SU-DHL-6 (cell line): ENCODE data around the gene ITGB5.

Source experiments
- H2AFZ ChIP-seq: fragments of 200-600 bp; sonication (generic); 2 replicates; pipeline ENCODE4 v1.6.1; 2014; ENCODE audit warnings: low read depth, mild to moderate bottlenecking, moderate library complexity, mixed read lengths, antibody characterized with exemption, low read length; ENCODE audit not compliant: severe bottlenecking
- H3F3A ChIP-seq: fragments of 200-600 bp; shearing (Covaris generic); 2 replicates; pipeline ENCODE4 v1.6.0; 2016; ENCODE audit warnings: antibody characterized with exemption, mild to moderate bottlenecking; ENCODE audit not compliant: insufficient read depth
- H3K27ac ChIP-seq: fragments of 200-600 bp; sonication (generic); 2 replicates; pipeline ENCODE4 v1.5.1; 2016; ENCODE audit warnings: low read depth, mild to moderate bottlenecking, low read length, moderate library complexity, mixed read lengths
- H3K27me3 ChIP-seq: fragments of 200-600 bp; sonication (generic), shearing (Covaris generic); 2 replicates; pipeline ENCODE4 v1.6.0; 2014; ENCODE audit warnings: mild to moderate bottlenecking, low read length
- H3K36me3 ChIP-seq: fragments of 200-600 bp; sonication (generic); 2 replicates; pipeline ENCODE4 v1.6.1; 2014; ENCODE audit warnings: mild to moderate bottlenecking, low read length, mixed read lengths
- H3K4me2 ChIP-seq: fragments of 300-600, 200-600 bp; shearing (Covaris generic), sonication (generic); 2 replicates; pipeline ENCODE4 v1.6.0; 2014; ENCODE audit warnings: low read length, low read depth, mild to moderate bottlenecking; ENCODE audit not compliant: poor library complexity, severe bottlenecking
- H3K4me3 ChIP-seq: fragments of 200-600 bp; sonication (generic); 2 replicates; pipeline ENCODE4 v1.5.1; 2014; ENCODE audit warnings: antibody characterized with exemption, low read length, mild to moderate bottlenecking, mixed read lengths; ENCODE audit not compliant: insufficient read depth, poor library complexity, severe bottlenecking
- H3K79me2 ChIP-seq: fragments of 200-600 bp; sonication (generic); 2 replicates; pipeline ENCODE4 v1.6.1; 2014; ENCODE audit warnings: mild to moderate bottlenecking, low read length, moderate library complexity; ENCODE audit not compliant: insufficient read depth
- H3K9ac ChIP-seq: fragments of 200-600 bp; sonication (generic); 2 replicates; pipeline ENCODE4 v1.7.0; 2014; ENCODE audit warnings: mild to moderate bottlenecking, low read length
- H3K9me2 ChIP-seq: fragments of 200-600 bp; sonication (generic); replicated peaks from 2 replicates; pipeline ENCODE4 v1.6.1; 2014; ENCODE audit warnings: low read length; ENCODE audit not compliant: insufficient read depth
- H3K9me3 ChIP-seq: fragments of 200-600 bp; sonication (generic); 2 replicates; pipeline ENCODE4 v1.6.1; 2014; ENCODE audit warnings: low read length, mixed read lengths; ENCODE audit not compliant: insufficient read depth
- H4K20me1 ChIP-seq: fragments of 200-600 bp; sonication (generic); 2 replicates; pipeline ENCODE4 v1.6.1; 2014; ENCODE audit warnings: low read depth, mild to moderate bottlenecking, antibody characterized with exemption, low read length, moderate library complexity, mixed read lengths
- CTCF ChIP-seq: fragments of 200-600 bp; sonication (generic); IDR thresholded peaks from one replicate; pipeline ENCODE4 v1.5.1; 2017; ENCODE audit warnings: antibody characterized with exemption, mild to moderate bottlenecking, low read length, moderate library complexity; ENCODE audit not compliant: insufficient read depth, poor library complexity, severe bottlenecking
- EZH2phosphoT487 ChIP-seq: fragments of 200-600 bp; sonication (generic), shearing (Covaris generic); conservative IDR thresholded peaks from 2 replicates; pipeline ENCODE4 v1.6.1; 2018; ENCODE audit warnings: mild to moderate bottlenecking, antibody characterized with exemption, low read length, moderate library complexity, mixed read lengths

ITGB5 gene

DNA sequence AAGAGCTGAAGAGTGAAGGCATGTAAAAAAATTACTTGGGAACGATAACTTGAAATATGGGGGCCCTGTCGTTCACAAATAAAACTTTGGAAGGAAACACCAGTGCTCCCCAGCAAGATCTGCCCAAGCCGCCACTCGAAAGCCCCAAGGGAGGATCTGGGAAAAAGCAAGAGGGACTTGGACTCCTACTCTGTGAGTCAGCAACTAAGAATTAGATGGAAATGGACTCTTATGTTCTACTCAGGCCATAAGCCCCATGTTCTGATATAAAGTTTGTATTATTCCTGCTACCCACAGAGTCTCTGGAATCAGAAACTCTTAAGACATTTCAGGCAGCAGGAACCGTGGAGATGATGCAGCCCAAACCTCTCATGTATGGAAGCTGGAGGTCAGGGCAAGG, 75.7 kb downstream of the ITGB5 start:
- Histone ChIP-seq H2AFZ (no peak overlapping the region), H3K27me3 (no peaks in the 10 kb centered on the region), H3K36me3 (no peaks in the 10 kb centered on the region), H3K27ac (no peak overlapping the region), H3K9me2 (no peaks in the 10 kb centered on the region), H3K9ac (no peak overlapping the region), H3K79me2 (no peaks in the 10 kb centered on the region), H3K9me3 (no peaks in the 10 kb centered on the region), H3F3A (no peaks in the 10 kb centered on the region), H3K4me3 (no peak overlapping the region), H3K4me2 (no peak overlapping the region), H4K20me1 (no peaks in the 10 kb centered on the region)
- no peak for TF ChIP-seq EZH2phosphoT487
- no peak for TF ChIP-seq CTCF

DNA sequence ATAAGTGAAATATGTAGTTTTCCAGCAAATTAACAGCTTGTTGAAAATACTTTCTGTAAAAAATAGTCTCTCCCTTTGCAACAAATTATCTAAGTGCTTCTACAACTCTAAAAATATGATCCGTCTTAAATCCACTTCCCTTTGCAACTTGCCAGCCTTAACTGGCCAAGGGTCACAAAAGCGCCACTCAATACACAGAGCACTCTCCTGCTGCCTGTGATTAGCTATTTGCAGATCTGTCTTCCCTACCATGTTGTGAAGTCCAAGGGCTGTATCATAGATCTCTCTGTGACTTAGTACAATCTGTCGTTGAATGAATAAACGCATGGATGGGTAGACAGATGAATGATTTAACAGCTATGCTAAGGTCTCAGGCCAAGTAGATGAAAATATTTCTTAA, 76.2 kb downstream of the ITGB5 start:
- Histone ChIP-seq H3K27ac (no peak overlapping the region), H3K79me2 (no peaks in the 10 kb centered on the region), H3F3A (no peaks in the 10 kb centered on the region), H3K9ac (no peak overlapping the region), H2AFZ (no peak overlapping the region), H3K36me3 (no peaks in the 10 kb centered on the region), H3K4me3 (no peak overlapping the region), H3K27me3 (no peaks in the 10 kb centered on the region), H3K9me2 (no peaks in the 10 kb centered on the region), H3K4me2 (no peak overlapping the region), H4K20me1 (no peaks in the 10 kb centered on the region), H3K9me3 (no peaks in the 10 kb centered on the region)
- TF ChIP-seq EZH2phosphoT487 (no peak), CTCF (no peak)

DNA sequence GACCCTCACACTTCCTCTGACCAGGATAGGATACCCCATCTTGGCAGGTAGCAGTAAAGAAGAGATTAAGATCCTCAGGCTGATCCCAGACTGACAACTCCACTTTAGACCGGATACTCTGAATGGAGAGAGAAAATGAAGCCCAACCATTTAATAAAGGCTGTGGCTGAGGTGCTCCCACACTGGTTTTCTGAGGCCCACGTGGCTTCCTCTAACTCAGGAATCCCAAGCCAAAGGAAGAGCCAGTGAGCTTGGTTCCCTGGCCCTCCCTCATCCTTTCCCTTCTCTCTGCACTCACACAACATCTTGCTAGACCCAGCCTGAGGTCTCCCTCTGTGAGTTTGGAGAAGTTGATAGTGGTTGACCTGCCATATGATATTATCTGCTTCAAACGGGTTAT, 78.1 kb downstream of the ITGB5 start:
- Histone ChIP-seq H3K27me3 (no peaks in the 10 kb centered on the region), H3K27ac (no peak overlapping the region), H3K36me3 (no peaks in the 10 kb centered on the region), H3K9ac (no peak overlapping the region), H3K4me3 (no peak overlapping the region), H4K20me1 (no peaks in the 10 kb centered on the region), H3K79me2 (no peaks in the 10 kb centered on the region), H2AFZ (no peak overlapping the region), H3K9me3 (no peaks in the 10 kb centered on the region), H3K4me2 (no peak overlapping the region), H3F3A (no peaks in the 10 kb centered on the region), H3K9me2 (no peaks in the 10 kb centered on the region)
- TF ChIP-seq EZH2phosphoT487 (no peak), CTCF (no peak)

- no peak overlapping the region for H2AFZ ChIP-seq
- H3K4me3 ChIP-seq: no peak overlapping the region
- no peaks in the 10 kb centered on the region for H3K79me2 ChIP-seq
- H3K36me3 ChIP-seq: no peaks in the 10 kb centered on the region
- H3K27ac ChIP-seq: no peak overlapping the region
- no peaks in the 10 kb centered on the region for H3K9me2 ChIP-seq
- H3K27me3 ChIP-seq: no peaks in the 10 kb centered on the region
- no peak for TF ChIP-seq EZH2phosphoT487
- TF ChIP-seq CTCF: no peak
- no peaks in the 10 kb centered on the region for H3F3A ChIP-seq
- H4K20me1 ChIP-seq: no peaks in the 10 kb centered on the region
- no peak overlapping the region for H3K4me2 ChIP-seq
- H3K9me3 ChIP-seq: no peaks in the 10 kb centered on the region
- no peak overlapping the region for H3K9ac ChIP-seq
Measured at GRCh38 chr3:124805671-124806070, 81.5 kb downstream of the ITGB5 start.
